Psoas muscle (tissue), 8 donors: ENCODE data around the gene GAP43. TPM values are rescaled to one million over a fixed set of nuclear protein-coding genes. Genes with fewer than 3 reads are reported as not detected.

Experiments used
- ATAC-seq, 4 donors: fragments of 200-7000 bp; cut with Tn5 transposase; one replicate each; pipeline ENCODE4 v1.9.1; 2020; ENCODE audit warnings: moderate library complexity in 3 of 4, mild to moderate bottlenecking in 2 of 4
- DNase-seq, 2 donors: peaks; one replicate each; pipeline ENCODE4 v3.0.0-alpha.2; 2020
- H3K27ac ChIP-seq: fragments of 200-600 bp; one replicate; pipeline ENCODE4 v1.8.0; 2022
- H3K27me3 ChIP-seq, 3 donors: fragments of 200-600 bp in 1 of 3; one replicate each; pipeline versions ENCODE4 v1.6.1 to v1.8.0; 2013 to 2022; ENCODE audit warnings: low read length in 2 of 3, mild to moderate bottlenecking in 2 of 3, moderate library complexity in 1 of 3; ENCODE audit not compliant: insufficient read depth in 3 of 3
- H3K36me3 ChIP-seq, 2 donors: fragments of 200-600 bp in 1 of 2; one replicate each; pipeline versions ENCODE4 v1.6.1 to v1.8.0; 2013 to 2022; ENCODE audit warnings: low read depth in 1 of 2, mild to moderate bottlenecking in 1 of 2, moderate library complexity in 1 of 2; ENCODE audit not compliant: insufficient read depth in 1 of 2
- H3K4me1 ChIP-seq: fragments of 200-600 bp; one replicate; pipeline ENCODE4 v1.8.0; 2022
- H3K4me3 ChIP-seq: fragments of 200-600 bp; one replicate; pipeline ENCODE4 v1.8.0; 2022; ENCODE audit warnings: mild to moderate bottlenecking
- H3K9me3 ChIP-seq: fragments of 200-600 bp; one replicate; pipeline ENCODE4 v1.8.0; 2022
- CTCF ChIP-seq: fragments of 200-600 bp; IDR thresholded peaks from one replicate; pipeline ENCODE4 v1.8.0; 2022; ENCODE audit warnings: antibody characterized with exemption
- WGBS, 3 donors: extraction: QIAGEN DNeasy Blood & Tissue Kit; methylation state at CpG; one replicate each; pipeline versions ENCODE4 v1.1.6 to v1.1.7; 2013; 5-methylcytosine and 5-hydroxymethylcytosine counted together
- intact Hi-C, 2 donors: fragments of 100-400 bp; cut with DNase I; formaldehyde crosslinking; loops; one replicate each; pipeline versions ENCODE4 v1.11.0 to v1.14.2; 2022
- polyA plus RNA-seq, 3 donors: library from polyadenylated mRNA; stranded (reverse); fragments of 200-250 nt; gene quantifications; one replicate each; pipeline ENCODE4 v1.2.3, GENCODE V29; 2013
- total RNA-seq, 4 donors: library from RNA; stranded (reverse); fragmentation: NEBNext Ultra II Directional in 2 of 4; extraction: Animal tissue kit (Norgen Biotek cat#: 25700) in 2 of 4; gene quantifications; one replicate each; pipeline versions ENCODE4 v1.2.1 to v1.2.4, GENCODE V29; 2021 to 2023
- donor health status: healthy with polysubstance abuse.
- donor health status: DM: no; HTN: no; CAD: no; lungs with moderate emphysema.
- donor health status: Bipolar disorder and iron deficiency.
- donor health status: healthy.
- donor health status: DM: yes; HTN: yes; CAD: no.
- donor health status: DM: no; HTN: no; CAD: no.
- donor health status: DM: no; HTN: no; CAD: no.
- donor health status: DM: yes; HTN: yes; CAD: no.

Gene GAP43
- total and polyA plus RNA-seq, 7 donors = 0.05 to 0.56 (median 0.35) TPM; not detected in 2

GRCh38 chr3:115648559-115648958, 25.2 kb downstream of the GAP43 start:
- DNase-seq = no peak
- no peaks in the 10 kb centered on the region for H3K36me3 ChIP-seq
- H3K27ac ChIP-seq = no peak overlapping the region
- no peaks in the 10 kb centered on the region for H3K9me3 ChIP-seq
- WGBS, 3 donors = 94 to 97% (median 96%) methylated on average over 1 of the region's 1 CpG
- no peak for ATAC-seq
- intact Hi-C loops = no loop called here
- no peaks in the 10 kb centered on the region for H3K4me1 ChIP-seq
- H3K27me3 ChIP-seq = no peaks in the 10 kb centered on the region
- no peak overlapping the region for H3K4me3 ChIP-seq
- no peak for TF ChIP-seq CTCF

- H3K36me3 ChIP-seq = no peaks in the 10 kb centered on the region
- ATAC-seq (no peak), DNase-seq (no peak)
- WGBS, 3 donors = 89 to 91% (median 89%) methylated on average over 1 of the region's 1 CpG
- H3K4me1 ChIP-seq = no peaks in the 10 kb centered on the region
- intact Hi-C loops = no loop called here
- no peak overlapping the region for H3K4me3 ChIP-seq
- TF ChIP-seq CTCF = no peak
- no peak overlapping the region for H3K27ac ChIP-seq
- H3K27me3 ChIP-seq = no peaks in the 10 kb centered on the region
- no peaks in the 10 kb centered on the region for H3K9me3 ChIP-seq
Observed at GRCh38 chr3:115651087-115651486, 27.8 kb downstream of the GAP43 start.

GRCh38 chr3:115651599-115651998, 28.3 kb downstream of the GAP43 start:
- no peaks in the 10 kb centered on the region for H3K36me3 ChIP-seq
- no peak for TF ChIP-seq CTCF
- no peak for ATAC-seq
- H3K4me3 ChIP-seq = no peak overlapping the region
- no peaks in the 10 kb centered on the region for H3K9me3 ChIP-seq
- no peak for DNase-seq
- intact Hi-C loops = no loop called here
- no peaks in the 10 kb centered on the region for H3K27me3 ChIP-seq
- H3K4me1 ChIP-seq = no peaks in the 10 kb centered on the region
- H3K27ac ChIP-seq = no peak overlapping the region
- WGBS, 3 donors = 83 to 92% (median 83%) methylated on average over 2 of the region's 2 CpGs

- no peak for TF ChIP-seq CTCF
- Histone ChIP-seq H3K27ac (no peak overlapping the region), H3K9me3 (no peaks in the 10 kb centered on the region), H3K4me1 (peaks cover 5% of the 10 kb centered on the region), H3K27me3 (no peaks in the 10 kb centered on the region), H3K4me3 (no peak overlapping the region), H3K36me3 (no peaks in the 10 kb centered on the region)
- DNase-seq (no peak), ATAC-seq (no peak)
- WGBS, 3 donors = 94 to 97% (median 95%) methylated on average over 2 of the region's 2 CpGs
- intact Hi-C loops = no loop called here
Observed at GRCh38 chr3:115652738-115653137, 29.4 kb downstream of the GAP43 start.

- Histone ChIP-seq H3K4me1 (peaks cover 23% of the 10 kb centered on the region), H3K27ac (no peak overlapping the region), H3K4me3 (no peak overlapping the region), H3K9me3 (no peaks in the 10 kb centered on the region), H3K36me3 (no peaks in the 10 kb centered on the region), H3K27me3 (no peaks in the 10 kb centered on the region)
- DNase-seq (no peak), ATAC-seq (no peak)
- TF ChIP-seq CTCF = no peak
- WGBS, 3 donors = 93 to 98% (median 94%) methylated on average over 2 of the region's 2 CpGs
- intact Hi-C loops = no loop called here
Observed at GRCh38 chr3:115655761-115656282, 32.5 kb downstream of the GAP43 start.
